Natural killer cell treated with Interleukin-12 subunit alpha and Interleukin-12 subunit beta and Interleukin-15 and Interleukin-18, amount 100 ng/mL, for 72 hours (primary cell): Measurements from ENCODE around the gene AKR1A1. TPM values are rescaled to one million over a fixed set of nuclear protein-coding genes. Genes with fewer than 3 reads are reported as not detected.
"Not testable (repeated sequence)": the region's sequence is repeated elsewhere in the genome, so short reads cannot be mapped to it uniquely, and the experiment has no call there.

ENCODE experiments used
- ATAC-seq, 2 donors: fragments of 150-1000 bp; cut with Tn5 transposase in 1 of 2; sonication (Bioruptor Pico), chemical (Tn5 transposase) in 1 of 2; 2 replicates each; pipeline ENCODE4 v1.10.0; 2021
- DNase-seq: peaks from one replicate; pipeline ENCODE4 v3.0.0; 2022; ENCODE audit warnings: low spot score
- H3K27ac Mint-ChIP-seq, 2 donors: 1 replicate in 1 of 2; 2 replicates in 1 of 2; pipeline ENCODE4 v1.8.0; 2022; ENCODE audit warnings: mixed read lengths in 2 of 2, mild to moderate bottlenecking in 1 of 2, moderate library complexity in 1 of 2
- H3K27me3 Mint-ChIP-seq, 2 donors: 1 replicate in 1 of 2; 2 replicates in 1 of 2; pipeline ENCODE4 v1.8.0; 2022; ENCODE audit warnings: mixed read lengths in 2 of 2
- H3K36me3 Mint-ChIP-seq: one replicate; pipeline ENCODE4 v1.8.0; 2022; ENCODE audit warnings: mixed read lengths
- H3K4me1 Mint-ChIP-seq, 2 donors: 1 replicate in 1 of 2; 2 replicates in 1 of 2; pipeline ENCODE4 v1.8.0; 2022; ENCODE audit warnings: low read depth in 2 of 2, mixed read lengths in 2 of 2, mild to moderate bottlenecking in 1 of 2
- H3K4me3 Mint-ChIP-seq: one replicate; pipeline ENCODE4 v1.8.0; 2022; ENCODE audit warnings: mixed read lengths
- H3K9me3 Mint-ChIP-seq: 2 replicates; pipeline ENCODE4 v1.8.0; 2022; ENCODE audit warnings: mixed read lengths
- total RNA-seq, 2 donors: library from RNA; stranded (reverse); gene quantifications; one replicate each; pipeline ENCODE4 v1.2.3, GENCODE V29; 2022

The AKR1A1 gene
- total RNA-seq, 2 donors from 2014 or later: 137 to 181 TPM

DNA sequence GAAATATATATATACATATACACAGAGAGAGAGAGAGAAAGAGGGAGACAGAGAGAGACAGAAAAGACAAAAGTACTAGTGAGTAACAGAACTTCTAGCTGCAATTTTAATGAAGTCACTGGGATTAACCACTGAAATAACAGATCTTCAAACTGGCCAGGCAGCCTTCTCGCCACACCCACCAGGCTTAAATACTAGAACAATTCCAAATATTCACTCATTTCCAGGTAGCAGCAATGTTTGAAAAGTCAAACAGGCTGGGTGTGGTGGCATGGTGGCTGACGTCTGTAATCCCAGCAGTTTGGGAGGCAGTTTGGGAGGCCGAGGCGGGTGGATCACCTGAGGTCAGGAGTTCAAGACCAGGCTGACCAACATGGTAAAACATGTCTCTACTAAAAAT, 34.2 kb upstream of the AKR1A1 start:
- H3K4me3 Mint-ChIP-seq: no peak overlapping the region
- H3K4me1 Mint-ChIP-seq: peaks cover 17 to 18% of the 10 kb centered on the region in 2 donors
- no peak for ATAC-seq
- peak overlapping the region in 1 of 2 donors; percentile 50 for H3K27ac Mint-ChIP-seq
- no peaks in the 10 kb centered on the region for H3K27me3 Mint-ChIP-seq
- peaks cover 27% of the 10 kb centered on the region for H3K36me3 Mint-ChIP-seq
- no peak for DNase-seq
- H3K9me3 Mint-ChIP-seq: no peaks in the 10 kb centered on the region

DNA sequence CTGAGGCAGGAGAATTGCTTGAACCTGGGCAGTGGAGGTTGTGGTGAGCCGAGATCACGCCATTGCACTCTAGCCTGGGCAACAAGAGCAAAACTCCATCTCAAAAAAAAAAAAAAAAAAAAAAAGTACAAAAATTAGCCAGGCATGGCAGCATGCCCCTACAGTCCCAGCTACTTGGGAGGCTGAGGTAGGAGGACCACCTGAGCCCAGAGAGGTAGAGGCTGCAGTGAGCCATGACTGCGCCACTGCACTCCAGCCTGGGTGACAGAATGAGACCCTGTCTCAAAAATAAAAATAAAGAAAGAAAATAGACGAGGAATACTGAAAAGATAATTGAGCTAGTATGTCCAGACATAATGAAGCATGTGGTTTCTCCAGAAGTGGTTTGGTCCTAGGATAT, 32.3 kb upstream of the AKR1A1 start:
- not testable (repeated sequence) for DNase-seq, ATAC-seq, H3K27me3 Mint-ChIP-seq, H3K27ac Mint-ChIP-seq, H3K9me3 Mint-ChIP-seq
- Mint-ChIP-seq H3K4me1 (peaks cover 31 to 32% of the 10 kb centered on the region in 2 donors), H3K4me3 (peak overlapping the region; percentile 40), H3K36me3 (peaks cover 23% of the 10 kb centered on the region)

DNA sequence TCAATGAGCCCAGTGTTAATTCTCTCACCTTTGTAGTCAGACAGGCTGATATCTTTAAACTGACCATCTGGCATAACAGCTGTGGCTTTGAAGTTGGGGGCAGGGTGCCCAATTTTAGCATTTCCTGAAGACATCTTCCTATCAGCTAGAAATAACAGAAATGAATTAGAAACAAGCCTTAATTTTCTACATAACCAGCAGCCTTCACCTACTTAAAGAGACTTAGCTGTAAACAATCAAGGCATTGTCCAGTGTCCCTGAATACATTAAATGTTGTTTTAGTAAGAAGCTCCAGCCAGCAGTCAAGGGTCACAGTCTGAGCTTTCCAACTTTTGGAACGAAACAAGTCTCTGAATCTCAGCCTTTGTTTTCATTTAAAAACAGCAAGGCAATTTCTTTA, 31.7 kb upstream of the AKR1A1 start:
- DNase-seq: no peak
- H3K27me3 Mint-ChIP-seq: peaks cover 0 to 2% of the 10 kb centered on the region in 2 donors
- H3K4me1 Mint-ChIP-seq: peaks cover 31 to 32% of the 10 kb centered on the region in 2 donors
- ATAC-seq: no peak
- no peaks in the 10 kb centered on the region for H3K9me3 Mint-ChIP-seq
- H3K27ac Mint-ChIP-seq: peak overlapping the region in 1 of 2 donors; percentile 93
- peak overlapping the region; percentile 40 for H3K4me3 Mint-ChIP-seq
- H3K36me3 Mint-ChIP-seq: peaks cover 20% of the 10 kb centered on the region

DNA sequence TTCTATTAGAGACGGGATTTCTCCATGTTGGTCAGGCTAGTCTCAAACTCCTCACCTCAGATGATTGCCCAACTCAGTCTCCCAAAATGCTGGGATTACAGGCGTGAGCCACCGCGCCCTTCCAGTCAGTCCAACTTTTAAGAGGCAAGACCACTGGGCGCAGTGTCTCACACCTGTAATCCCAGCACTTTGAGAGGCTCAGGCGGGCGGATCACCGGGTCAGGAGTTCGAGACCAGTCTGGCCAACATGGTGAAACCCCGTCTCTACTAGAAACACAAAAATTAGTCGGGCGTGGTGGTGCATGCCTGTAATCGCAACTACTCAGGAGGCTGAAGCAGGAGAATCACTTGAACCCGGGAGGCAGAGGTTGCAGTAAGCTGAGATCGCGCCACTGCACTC, 30.9 kb upstream of the AKR1A1 start:
- H3K4me3 Mint-ChIP-seq: peak overlapping the region; percentile 98

DNA sequence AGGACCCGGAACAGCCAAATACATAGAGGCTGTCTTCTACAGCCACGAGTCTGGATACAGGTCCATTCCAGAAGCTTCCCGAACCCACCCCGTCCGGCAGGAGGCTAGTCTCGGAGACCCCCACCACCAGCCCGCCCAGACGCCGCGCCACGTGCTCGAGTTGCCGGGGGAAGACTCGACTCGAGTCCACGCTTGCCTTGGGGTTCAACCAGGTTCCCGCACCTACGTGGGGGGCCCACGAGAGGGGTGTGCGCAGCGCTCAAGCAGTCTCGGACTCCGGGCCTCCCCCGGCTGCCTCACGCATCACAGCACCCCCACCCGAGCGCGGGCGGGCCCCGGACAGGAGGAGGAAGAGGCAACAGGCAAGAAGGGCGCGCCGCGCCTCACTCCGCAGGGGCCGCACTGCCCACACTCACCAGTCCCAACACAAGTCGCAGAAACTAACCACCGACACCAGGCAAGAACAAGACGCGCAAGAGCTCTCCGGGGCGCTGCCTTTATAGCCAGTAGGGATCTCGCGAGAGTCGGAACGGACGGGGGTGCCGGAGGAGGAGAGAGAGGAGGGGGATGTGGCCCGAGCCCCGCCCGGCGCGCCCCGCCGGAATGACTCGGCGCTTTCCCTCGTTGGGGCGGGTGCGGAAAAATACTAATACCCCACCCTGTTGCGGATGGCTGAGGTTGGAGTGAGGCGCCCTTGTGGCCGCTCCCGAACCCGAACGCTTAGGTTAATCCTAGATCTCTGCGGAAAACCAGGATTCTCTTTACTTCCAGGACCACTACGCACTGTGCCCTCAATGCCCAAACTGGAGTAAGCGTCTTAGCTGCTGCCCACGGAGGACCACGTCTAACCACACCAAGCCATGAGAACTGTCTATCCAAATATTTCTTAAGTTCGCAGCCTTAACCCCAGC, 29.0 kb upstream of the AKR1A1 start, which contains the start of gene PRDX1:
Gene PRDX1, minus strand, starts transcription at position 472 of the 911 bp plus-strand sequence. CDS start 2,841 bp downstream, outside the sequence.
- ATAC-seq (peak; percentile 92 to 93), DNase-seq (peak; percentile 93)
- Mint-ChIP-seq H3K27me3 (peaks cover 0 to 10% of the 10 kb centered on the region in 2 donors), H3K4me1 (peaks cover 31 to 32% of the 10 kb centered on the region in 2 donors), H3K4me3 (peak within 1 kb of the TSS; percentile 98), H3K9me3 (no peaks in the 10 kb centered on the region), H3K36me3 (peaks cover under 1% of the 10 kb centered on the region), H3K27ac (peak within 1 kb of the TSS; percentile 90 to 93)

More for the DNA sequence above, 30.9 kb upstream of the AKR1A1 start:
- H3K27me3 Mint-ChIP-seq, ATAC-seq, H3K9me3 Mint-ChIP-seq, DNase-seq: not testable (repeated sequence)
- Mint-ChIP-seq H3K27ac (peak overlapping the region; percentile 90 to 93), H3K4me1 (peaks cover 31 to 32% of the 10 kb centered on the region in 2 donors), H3K36me3 (peaks cover 20% of the 10 kb centered on the region)

DNA sequence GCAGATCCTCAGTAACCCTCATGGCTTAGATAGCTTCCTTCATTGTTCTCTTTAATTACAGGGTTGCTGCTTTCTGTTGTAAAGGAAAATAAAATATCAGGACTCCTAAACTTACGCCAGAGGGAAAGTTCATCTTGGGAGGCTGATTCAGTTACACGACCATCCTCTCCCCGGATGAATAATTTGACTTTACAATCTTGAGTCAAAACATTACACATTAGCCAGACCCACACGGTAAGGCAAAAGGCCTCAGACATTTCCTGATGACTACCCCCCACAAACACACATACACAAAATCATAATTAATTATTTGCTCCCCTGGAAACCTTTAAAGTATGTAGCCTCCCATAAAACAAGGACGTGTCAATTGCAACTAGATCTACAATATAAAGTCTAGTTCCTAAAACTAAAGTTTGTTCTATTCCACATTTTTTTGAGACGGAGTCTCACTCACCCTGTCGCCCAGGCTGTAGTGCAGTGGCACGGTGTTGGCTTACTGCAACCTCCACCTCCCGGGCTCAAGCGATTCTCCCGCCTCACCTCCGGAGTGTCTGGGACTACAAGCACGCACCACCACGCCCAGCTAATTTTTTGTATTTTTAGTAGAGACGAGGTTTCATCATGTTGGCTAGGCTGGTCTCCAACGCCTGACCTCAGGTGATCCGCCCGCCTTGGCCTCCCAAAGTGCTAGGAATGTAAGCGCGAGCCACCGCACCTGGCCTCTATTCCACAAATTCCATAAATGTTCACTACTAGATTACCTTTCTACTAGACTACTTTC, 28.1 kb upstream of the AKR1A1 start:
- Mint-ChIP-seq H3K27ac (peak overlapping the region; percentile 90 to 93), H3K27me3 (peaks cover 0 to 11% of the 10 kb centered on the region in 2 donors), H3K36me3 (no peaks in the 10 kb centered on the region), H3K4me3 (peak overlapping the region; percentile 98), H3K4me1 (peaks cover 31 to 32% of the 10 kb centered on the region in 2 donors), H3K9me3 (no peaks in the 10 kb centered on the region)
- ATAC-seq (peak in 1 of 2 donors; percentile 41), DNase-seq (no peak)

DNA sequence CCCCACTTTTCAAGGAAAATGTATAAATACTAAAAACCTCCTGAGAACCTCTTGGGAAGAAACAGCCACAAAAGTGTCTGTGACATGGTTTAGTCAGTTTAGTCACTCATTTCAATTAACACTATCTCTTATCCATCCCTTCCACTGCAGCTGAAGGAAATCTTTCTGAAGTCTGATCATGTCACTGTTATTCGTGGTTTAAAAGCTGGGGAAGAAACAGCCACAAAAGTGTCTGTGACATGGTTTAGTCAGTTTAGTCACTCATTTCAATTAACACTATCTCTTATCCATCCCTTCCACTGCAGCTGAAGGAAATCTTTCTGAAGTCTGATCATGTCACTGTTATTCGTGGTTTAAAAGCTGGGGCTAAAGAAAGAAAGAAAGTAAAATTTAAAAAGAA, 27.1 kb upstream of the AKR1A1 start:
- ATAC-seq: not testable (repeated sequence)

DNA sequence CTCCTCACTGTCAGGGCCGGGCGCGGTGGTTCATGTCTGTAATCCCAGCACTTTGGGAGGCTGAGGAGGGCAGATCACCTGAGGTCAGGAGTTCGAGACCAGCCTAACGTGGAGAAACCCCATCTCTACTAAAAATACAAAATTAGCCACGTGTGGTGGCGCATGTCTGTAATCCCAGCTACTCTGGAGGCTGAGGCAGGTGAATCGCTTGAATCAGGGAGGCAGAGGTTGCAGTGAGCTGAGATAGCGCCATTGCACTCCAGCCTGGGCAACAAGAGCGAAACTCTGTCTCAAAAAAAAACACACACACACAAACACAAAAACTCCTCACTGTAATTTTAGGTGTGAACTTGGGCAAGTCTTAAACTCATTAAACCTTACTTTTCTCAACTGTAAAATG, 26.7 kb upstream of the AKR1A1 start:
- H3K4me1 Mint-ChIP-seq: peaks cover 28% of the 10 kb centered on the region in 2 donors

More for the DNA sequence above, 27.1 kb upstream of the AKR1A1 start:
- DNase-seq, H3K36me3 Mint-ChIP-seq, H3K9me3 Mint-ChIP-seq: not testable (repeated sequence)
- Mint-ChIP-seq H3K4me3 (peak overlapping the region; percentile 98), H3K4me1 (peaks cover 31 to 32% of the 10 kb centered on the region in 2 donors), H3K27me3 (peaks cover 0 to 11% of the 10 kb centered on the region in 2 donors), H3K27ac (peak overlapping the region; percentile 90 to 93)

DNA sequence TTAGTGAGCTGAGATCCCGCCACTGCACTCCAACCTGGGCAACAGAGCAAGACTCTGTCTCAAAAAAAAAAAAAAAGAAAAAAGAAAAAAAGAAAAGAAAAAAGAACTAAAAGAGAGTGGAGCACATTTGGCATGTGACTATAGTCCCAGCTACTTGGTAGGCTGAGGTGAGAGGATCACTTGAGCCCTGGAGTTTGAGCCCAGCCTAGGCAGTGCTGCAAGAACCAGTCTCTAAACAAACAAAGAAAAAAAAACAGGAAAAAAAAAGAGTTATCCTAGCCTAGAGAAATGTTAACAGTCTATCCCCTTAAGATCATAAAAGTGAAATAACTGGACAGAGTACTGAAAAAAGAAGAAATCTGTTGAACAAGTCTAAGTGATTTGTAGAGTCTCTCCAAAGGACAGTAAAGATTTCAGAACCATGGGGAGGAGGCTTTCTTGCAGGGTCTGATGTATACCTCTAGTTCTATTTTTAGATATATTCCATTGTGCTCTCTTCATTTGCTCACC, 24.4 kb upstream of the AKR1A1 start:
- Mint-ChIP-seq H3K27me3 (peaks cover 0 to 11% of the 10 kb centered on the region in 2 donors), H3K27ac (no peak overlapping the region), H3K4me3 (no peak overlapping the region), H3K4me1 (peaks cover 18 to 20% of the 10 kb centered on the region in 2 donors), H3K9me3 (no peaks in the 10 kb centered on the region), H3K36me3 (no peaks in the 10 kb centered on the region)
- ATAC-seq (no peak), DNase-seq (no peak)

More for the DNA sequence above, 26.7 kb upstream of the AKR1A1 start:
- H3K36me3 Mint-ChIP-seq, DNase-seq, H3K9me3 Mint-ChIP-seq, ATAC-seq, H3K4me3 Mint-ChIP-seq, H3K27ac Mint-ChIP-seq: not testable (repeated sequence)
- H3K27me3 Mint-ChIP-seq: peaks cover 0 to 11% of the 10 kb centered on the region in 2 donors

DNA sequence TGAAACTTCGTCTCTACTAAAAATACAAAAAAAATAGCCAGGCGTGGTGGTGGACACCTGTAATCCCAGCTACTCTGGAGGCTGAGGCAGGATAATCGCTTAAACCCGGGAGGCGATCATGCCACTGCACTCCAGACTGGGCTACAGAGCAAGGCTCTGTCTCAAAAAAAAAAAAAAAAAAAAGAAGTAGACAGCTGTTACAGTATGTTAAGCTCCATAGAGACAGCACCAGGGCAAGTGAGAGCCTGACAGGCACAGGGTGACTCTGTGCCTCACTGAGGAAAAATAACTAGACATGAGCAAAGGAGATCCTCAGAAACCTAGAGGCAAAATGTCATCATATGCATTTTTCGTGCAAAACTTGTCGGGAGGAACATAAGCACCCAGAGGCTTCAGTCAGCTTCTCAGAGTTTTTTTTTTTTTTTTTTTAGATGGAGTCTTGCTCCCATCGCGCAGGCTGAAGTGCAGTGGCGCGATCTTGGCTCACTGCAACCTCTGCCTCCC, 19.9 kb upstream of the AKR1A1 start:
- Mint-ChIP-seq H3K27me3 (peaks cover 9 to 12% of the 10 kb centered on the region in 2 donors), H3K36me3 (no peaks in the 10 kb centered on the region), H3K4me3 (no peak overlapping the region), H3K27ac (no peak overlapping the region), H3K9me3 (no peaks in the 10 kb centered on the region), H3K4me1 (no peaks in the 10 kb centered on the region)
- ATAC-seq (no peak), DNase-seq (no peak)

DNA sequence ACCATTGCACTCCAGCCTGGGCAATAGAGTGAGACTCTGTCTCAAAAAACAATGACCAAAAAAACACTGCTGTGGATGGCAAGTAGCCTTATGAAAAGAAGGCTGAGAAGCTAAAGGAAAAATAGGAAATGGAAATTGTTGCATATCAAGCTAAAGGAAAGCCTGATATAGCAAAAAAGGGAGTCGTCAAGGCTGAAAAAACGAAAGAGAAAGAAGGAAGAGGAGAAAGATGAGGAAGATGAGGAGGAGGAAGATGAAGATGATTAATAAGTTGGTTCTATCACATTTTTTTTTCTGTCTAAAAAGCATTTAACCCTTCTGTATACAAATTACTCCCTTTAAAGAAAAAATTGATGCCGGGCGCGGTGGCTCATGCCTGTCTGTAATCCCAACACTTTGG, 18.8 kb upstream of the AKR1A1 start:
- no peak for ATAC-seq
- no peak for DNase-seq
- Mint-ChIP-seq H3K27me3 (peaks cover 12 to 21% of the 10 kb centered on the region in 2 donors), H3K4me3 (no peak overlapping the region), H3K27ac (peak overlapping the region in 1 of 2 donors; percentile 6), H3K9me3 (no peaks in the 10 kb centered on the region), H3K36me3 (no peaks in the 10 kb centered on the region), H3K4me1 (peaks cover 0 to 2% of the 10 kb centered on the region in 2 donors)

DNA sequence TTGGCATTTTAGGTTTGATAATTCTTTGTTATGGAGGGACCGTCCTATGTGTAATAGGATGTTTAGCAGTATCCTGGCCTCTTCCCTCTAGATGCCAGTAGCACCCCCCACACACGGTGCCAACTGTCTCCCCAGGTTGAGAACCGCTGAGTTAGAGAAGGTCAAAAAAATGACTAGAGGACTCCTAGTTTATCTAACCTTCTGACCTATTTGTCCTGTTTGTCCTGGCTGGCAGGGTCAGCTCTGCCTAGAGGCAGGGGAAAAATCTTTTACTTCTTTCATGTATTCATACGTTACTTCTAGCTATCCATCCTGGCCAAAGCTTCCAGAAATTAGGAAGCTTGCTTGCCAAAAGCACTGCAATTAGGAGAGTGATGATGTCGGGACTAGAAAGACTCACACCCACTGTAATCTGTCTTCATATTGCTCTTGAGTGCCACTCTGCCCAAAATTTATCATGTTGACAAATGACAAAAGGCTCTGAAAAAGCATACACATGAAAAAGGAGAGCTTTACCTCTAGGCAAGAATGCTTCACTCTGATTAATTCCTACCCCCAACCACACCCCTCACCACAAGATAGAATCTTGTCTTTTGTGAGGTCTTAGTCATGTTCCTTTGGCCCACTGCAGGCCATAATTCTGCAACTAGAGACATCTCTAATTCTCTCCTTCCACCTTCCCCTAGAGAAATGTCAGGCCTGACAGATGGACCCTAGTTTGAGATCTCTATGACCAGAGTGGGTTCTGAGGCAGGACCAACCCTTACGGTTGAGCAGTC, 14.4 kb upstream of the AKR1A1 start:
- H3K36me3 Mint-ChIP-seq: no peaks in the 10 kb centered on the region
- H3K4me1 Mint-ChIP-seq: peaks cover 0 to 6% of the 10 kb centered on the region in 2 donors
- DNase-seq: no peak
- ATAC-seq: peak in 1 of 2 donors; percentile 51
- no peak overlapping the region for H3K4me3 Mint-ChIP-seq
- no peaks in the 10 kb centered on the region for H3K9me3 Mint-ChIP-seq
- H3K27ac Mint-ChIP-seq: no peak overlapping the region
- peaks cover 25 to 37% of the 10 kb centered on the region in 2 donors for H3K27me3 Mint-ChIP-seq
